SU-DHL-6 (cell line): ENCODE measurements around the gene TDRD6.
A peak's percentile ranks its signal among the peaks of the same experiment; 100 is the strongest.

ENCODE experiments used
- H2AFZ ChIP-seq: fragments of 200-600 bp; sonication (generic); 2 replicates; pipeline ENCODE4 v1.6.1; 2014; ENCODE audit warnings: low read depth, mild to moderate bottlenecking, moderate library complexity, mixed read lengths, antibody characterized with exemption, low read length; ENCODE audit not compliant: severe bottlenecking
- H3F3A ChIP-seq: fragments of 200-600 bp; shearing (Covaris generic); 2 replicates; pipeline ENCODE4 v1.6.0; 2016; ENCODE audit warnings: antibody characterized with exemption, mild to moderate bottlenecking; ENCODE audit not compliant: insufficient read depth
- H3K27ac ChIP-seq: fragments of 200-600 bp; sonication (generic); 2 replicates; pipeline ENCODE4 v1.5.1; 2016; ENCODE audit warnings: low read depth, mild to moderate bottlenecking, low read length, moderate library complexity, mixed read lengths
- H3K27me3 ChIP-seq: fragments of 200-600 bp; sonication (generic), shearing (Covaris generic); 2 replicates; pipeline ENCODE4 v1.6.0; 2014; ENCODE audit warnings: mild to moderate bottlenecking, low read length
- H3K36me3 ChIP-seq: fragments of 200-600 bp; sonication (generic); 2 replicates; pipeline ENCODE4 v1.6.1; 2014; ENCODE audit warnings: mild to moderate bottlenecking, low read length, mixed read lengths
- H3K4me2 ChIP-seq: fragments of 300-600, 200-600 bp; shearing (Covaris generic), sonication (generic); 2 replicates; pipeline ENCODE4 v1.6.0; 2014; ENCODE audit warnings: low read length, low read depth, mild to moderate bottlenecking; ENCODE audit not compliant: poor library complexity, severe bottlenecking
- H3K4me3 ChIP-seq: fragments of 200-600 bp; sonication (generic); 2 replicates; pipeline ENCODE4 v1.5.1; 2014; ENCODE audit warnings: antibody characterized with exemption, low read length, mild to moderate bottlenecking, mixed read lengths; ENCODE audit not compliant: insufficient read depth, poor library complexity, severe bottlenecking
- H3K79me2 ChIP-seq: fragments of 200-600 bp; sonication (generic); 2 replicates; pipeline ENCODE4 v1.6.1; 2014; ENCODE audit warnings: mild to moderate bottlenecking, low read length, moderate library complexity; ENCODE audit not compliant: insufficient read depth
- H3K9ac ChIP-seq: fragments of 200-600 bp; sonication (generic); 2 replicates; pipeline ENCODE4 v1.7.0; 2014; ENCODE audit warnings: mild to moderate bottlenecking, low read length
- H3K9me2 ChIP-seq: fragments of 200-600 bp; sonication (generic); replicated peaks from 2 replicates; pipeline ENCODE4 v1.6.1; 2014; ENCODE audit warnings: low read length; ENCODE audit not compliant: insufficient read depth
- H3K9me3 ChIP-seq: fragments of 200-600 bp; sonication (generic); 2 replicates; pipeline ENCODE4 v1.6.1; 2014; ENCODE audit warnings: low read length, mixed read lengths; ENCODE audit not compliant: insufficient read depth
- H4K20me1 ChIP-seq: fragments of 200-600 bp; sonication (generic); 2 replicates; pipeline ENCODE4 v1.6.1; 2014; ENCODE audit warnings: low read depth, mild to moderate bottlenecking, antibody characterized with exemption, low read length, moderate library complexity, mixed read lengths
- CTCF ChIP-seq: fragments of 200-600 bp; sonication (generic); IDR thresholded peaks from one replicate; pipeline ENCODE4 v1.5.1; 2017; ENCODE audit warnings: antibody characterized with exemption, mild to moderate bottlenecking, low read length, moderate library complexity; ENCODE audit not compliant: insufficient read depth, poor library complexity, severe bottlenecking
- EZH2phosphoT487 ChIP-seq: fragments of 200-600 bp; sonication (generic), shearing (Covaris generic); conservative IDR thresholded peaks from 2 replicates; pipeline ENCODE4 v1.6.1; 2018; ENCODE audit warnings: mild to moderate bottlenecking, antibody characterized with exemption, low read length, moderate library complexity, mixed read lengths

Gene TDRD6

GRCh38 chr6:46676604-46677313 is 10.9 kb upstream of the TDRD6 start:
- no peaks in the 10 kb centered on the region for H3K27me3 ChIP-seq
- H3K4me2 ChIP-seq, result peak overlapping the region; percentile 51
- H2AFZ ChIP-seq, result no peak overlapping the region
- no peaks in the 10 kb centered on the region for H3K79me2 ChIP-seq
- H3K9me2 ChIP-seq, result no peaks in the 10 kb centered on the region
- H3K9me3 ChIP-seq, result no peaks in the 10 kb centered on the region
- H3K27ac ChIP-seq, result peak overlapping the region; percentile 65
- TF ChIP-seq CTCF, result no peak
- no peak for TF ChIP-seq EZH2phosphoT487
- peak overlapping the region; percentile 13 for H3K9ac ChIP-seq
- no peak overlapping the region for H3K4me3 ChIP-seq
- peaks cover 83% of the 10 kb centered on the region for H3K36me3 ChIP-seq
- H4K20me1 ChIP-seq, result no peaks in the 10 kb centered on the region
- H3F3A ChIP-seq, result peaks cover 44% of the 10 kb centered on the region

DNA sequence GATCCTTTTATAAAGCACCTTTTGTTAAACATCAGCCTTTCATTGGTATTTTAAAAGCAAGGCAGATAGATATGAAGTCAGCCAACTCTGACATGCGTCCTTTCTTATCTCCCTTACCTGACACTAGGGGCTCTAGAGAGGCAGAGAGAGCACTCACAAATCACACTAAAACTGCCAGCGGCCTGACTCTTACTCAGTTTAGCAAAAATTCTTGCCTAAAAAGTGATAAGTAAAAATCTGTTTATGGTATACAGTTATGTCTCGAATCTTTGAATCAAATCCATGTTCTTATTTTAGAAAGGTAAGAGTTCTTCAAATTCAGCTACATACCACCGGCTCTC is 10.4 kb upstream of the TDRD6 start:
- Histone ChIP-seq H3K27me3 (no peaks in the 10 kb centered on the region), H3K4me2 (peak overlapping the region; percentile 51), H3K79me2 (no peaks in the 10 kb centered on the region), H4K20me1 (no peaks in the 10 kb centered on the region), H3K9me3 (no peaks in the 10 kb centered on the region), H3K27ac (peak overlapping the region; percentile 65), H3K9me2 (no peaks in the 10 kb centered on the region), H3F3A (peaks cover 48% of the 10 kb centered on the region), H3K36me3 (peaks cover 83% of the 10 kb centered on the region), H3K9ac (peak overlapping the region; percentile 13), H2AFZ (no peak overlapping the region), H3K4me3 (no peak overlapping the region)
- TF ChIP-seq EZH2phosphoT487, result no peak
- peak; percentile 90 for TF ChIP-seq CTCF

DNA sequence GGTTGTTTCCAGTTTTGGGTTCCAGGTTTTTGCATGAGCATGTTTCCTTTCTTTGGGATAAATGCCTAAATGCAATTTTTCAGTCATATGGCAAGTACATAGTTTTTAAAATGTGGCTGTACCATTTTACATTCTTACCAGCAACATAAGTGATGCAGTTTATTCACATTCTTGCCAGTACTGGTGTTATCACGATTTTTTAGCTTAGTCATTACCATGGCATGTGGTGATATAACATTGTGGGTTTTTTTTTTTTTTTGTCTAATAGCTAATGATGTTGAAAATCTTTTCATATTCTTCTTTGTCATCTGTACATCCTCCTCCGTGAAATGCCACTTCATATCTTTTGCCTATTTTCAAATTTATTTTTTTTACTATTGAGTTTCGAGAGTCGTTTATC is 2.9 kb upstream of the TDRD6 start:
- no peaks in the 10 kb centered on the region for H3K79me2 ChIP-seq
- no peak overlapping the region for H3K9ac ChIP-seq
- no peak overlapping the region for H3K27ac ChIP-seq
- peaks cover 43% of the 10 kb centered on the region; the same call in 1 of the 2 replicates for H3K36me3 ChIP-seq
- no peak overlapping the region for H3K4me2 ChIP-seq
- no peaks in the 10 kb centered on the region for H3K9me2 ChIP-seq
- no peak overlapping the region for H3K4me3 ChIP-seq
- H4K20me1 ChIP-seq, result no peaks in the 10 kb centered on the region
- no peaks in the 10 kb centered on the region for H3K27me3 ChIP-seq
- no peaks in the 10 kb centered on the region for H3K9me3 ChIP-seq
- H2AFZ ChIP-seq, result no peak overlapping the region
- TF ChIP-seq EZH2phosphoT487 (no peak), CTCF (no peak)
- H3F3A ChIP-seq, result peaks cover 23% of the 10 kb centered on the region; the same call in 1 of the 2 replicates
